Lower lobe of right lung (tissue), 2 donors: ENCODE measurements around the gene PHF12. TPM values are rescaled to one million over a fixed set of nuclear protein-coding genes. Genes with fewer than 3 reads are reported as not detected.

Source experiments
- ATAC-seq, 2 donors: fragments of 200-7000 bp; cut with Tn5 transposase; one replicate each; pipeline ENCODE4 v1.9.1; 2020 to 2022; ENCODE audit warnings: mild to moderate bottlenecking in 2 of 2, moderate library complexity in 2 of 2
- DNase-seq: peaks from one replicate; pipeline ENCODE4 v3.0.0-alpha.2; 2020
- H3K27ac ChIP-seq: fragments of 200-600 bp; one replicate; pipeline ENCODE4 v1.8.0; 2022
- H3K27me3 ChIP-seq: fragments of 200-600 bp; one replicate; pipeline ENCODE4 v1.8.0; 2022; ENCODE audit warnings: low read depth
- H3K36me3 ChIP-seq: fragments of 200-600 bp; one replicate; pipeline ENCODE4 v1.8.0; 2022; ENCODE audit warnings: mild to moderate bottlenecking
- H3K4me1 ChIP-seq: fragments of 200-600 bp; one replicate; pipeline ENCODE4 v1.8.0; 2022
- H3K4me3 ChIP-seq: fragments of 200-600 bp; one replicate; pipeline ENCODE4 v1.8.0; 2022; ENCODE audit warnings: mild to moderate bottlenecking
- H3K9me3 ChIP-seq: fragments of 200-600 bp; one replicate; pipeline ENCODE4 v1.8.0; 2022
- CTCF ChIP-seq: fragments of 200-600 bp; IDR thresholded peaks from one replicate; pipeline ENCODE4 v1.8.0; 2022; ENCODE audit warnings: antibody characterized with exemption, mild to moderate bottlenecking
- intact Hi-C: fragments of 100-400 bp; cut with DNase I; formaldehyde crosslinking; loops from one replicate; pipeline ENCODE4 v1.11.0; 2022
- total RNA-seq: library from RNA; stranded (reverse); fragmentation: NEBNext Ultra II Directional; extraction: Animal tissue kit (Norgen Biotek cat#: 25700); gene quantifications from one replicate; pipeline ENCODE4 v1.2.1, GENCODE V29; 2021
- donor health status: DM: no; HTN: yes; CAD: no; lungs with severe emphysema.

Gene PHF12
- total RNA-seq, 1 donor from 2014 or later = 36.2 TPM

DNA sequence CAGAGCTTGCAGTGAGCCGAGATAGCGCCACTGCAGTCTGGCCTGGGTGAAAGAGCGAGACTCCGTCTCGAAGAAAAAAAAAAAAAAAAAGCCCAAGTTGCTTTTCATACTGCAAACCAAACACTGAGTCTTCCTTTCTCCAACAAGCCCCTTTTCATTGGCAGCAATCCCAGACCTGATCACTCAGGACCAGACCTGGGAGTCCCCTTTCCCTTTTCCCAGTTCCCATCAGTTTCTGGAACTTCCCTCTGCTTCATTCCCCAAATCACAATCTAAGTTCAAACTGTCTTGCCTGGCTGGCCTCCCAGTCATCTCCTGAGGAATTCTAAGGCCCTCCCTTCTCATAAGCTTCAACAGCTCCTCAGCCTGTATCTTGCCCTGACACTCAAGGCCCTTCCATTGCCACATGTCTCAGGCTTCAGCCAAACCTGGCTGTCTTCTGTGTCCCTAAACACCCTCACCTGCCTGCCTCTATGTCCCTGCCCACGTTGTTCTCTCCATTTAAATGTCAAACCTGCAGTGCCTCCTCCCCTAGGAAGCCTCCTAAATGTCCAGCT, 11.8 kb upstream of the PHF12 start:
- H3K4me3 ChIP-seq = no peak overlapping the region
- ATAC-seq (no peak), DNase-seq (no peak)
- no peaks in the 10 kb centered on the region for H3K36me3 ChIP-seq
- no peaks in the 10 kb centered on the region for H3K9me3 ChIP-seq
- intact Hi-C loops = no loop called here
- no peaks in the 10 kb centered on the region for H3K4me1 ChIP-seq
- H3K27me3 ChIP-seq = no peaks in the 10 kb centered on the region
- no peak overlapping the region for H3K27ac ChIP-seq
- TF ChIP-seq CTCF = no peak

- no peak for ATAC-seq
- Histone ChIP-seq H3K27ac (no peak overlapping the region), H3K4me3 (no peak overlapping the region), H3K9me3 (no peaks in the 10 kb centered on the region), H3K4me1 (no peaks in the 10 kb centered on the region), H3K36me3 (no peaks in the 10 kb centered on the region), H3K27me3 (no peaks in the 10 kb centered on the region)
- no peak for DNase-seq
- intact Hi-C loops = no loop called here
- TF ChIP-seq CTCF = no peak
These were observed 10.1 kb upstream of the PHF12 start for GRCh38 chr17:28961391-28961790.

DNA sequence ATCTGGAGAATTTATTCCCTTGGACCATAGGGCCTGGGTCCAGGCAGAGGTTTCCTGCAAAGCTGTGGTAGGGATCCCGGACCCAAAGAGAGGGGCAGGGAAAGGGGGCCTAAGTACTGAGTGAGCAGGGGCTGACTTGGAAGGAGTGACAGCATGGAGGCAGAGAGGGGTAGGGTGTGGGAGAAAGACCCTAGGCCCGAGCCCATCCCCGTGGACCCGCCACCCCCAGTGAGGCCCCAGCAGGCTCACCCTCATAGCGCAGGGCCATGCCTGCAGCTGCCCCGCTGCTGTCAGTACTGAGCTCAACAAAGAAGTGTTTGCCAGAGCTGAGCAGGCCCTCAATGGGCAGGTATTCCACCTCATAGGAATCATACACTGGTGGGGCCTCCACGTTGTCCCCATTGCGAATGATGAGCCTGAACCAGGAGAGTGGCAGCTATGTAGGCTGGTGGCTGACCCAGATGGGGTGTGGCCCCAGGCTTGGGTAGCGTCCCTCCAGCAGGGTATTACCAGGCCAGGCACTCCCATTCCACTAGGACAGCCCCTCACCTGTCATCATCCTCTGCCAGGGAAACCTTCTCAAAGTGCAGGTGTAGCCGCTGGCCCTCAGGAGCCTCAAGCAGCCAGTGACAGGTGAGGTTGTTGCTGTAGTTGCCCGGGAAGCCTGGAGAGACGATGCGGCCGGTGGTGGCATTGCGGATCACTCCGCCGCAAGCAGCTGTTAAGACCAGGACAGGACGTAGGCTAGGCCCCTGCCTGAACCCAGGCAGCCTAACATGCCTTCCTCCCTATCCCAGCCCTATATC, 9.1 kb upstream of the PHF12 start:
- no peaks in the 10 kb centered on the region for H3K27me3 ChIP-seq
- no peaks in the 10 kb centered on the region for H3K36me3 ChIP-seq
- DNase-seq = no peak
- H3K4me3 ChIP-seq = no peak overlapping the region
- ATAC-seq = no peak
- H3K27ac ChIP-seq = no peak overlapping the region
- no peak for TF ChIP-seq CTCF
- no peaks in the 10 kb centered on the region for H3K9me3 ChIP-seq
- H3K4me1 ChIP-seq = no peaks in the 10 kb centered on the region
- intact Hi-C loops = no loop called here

DNA sequence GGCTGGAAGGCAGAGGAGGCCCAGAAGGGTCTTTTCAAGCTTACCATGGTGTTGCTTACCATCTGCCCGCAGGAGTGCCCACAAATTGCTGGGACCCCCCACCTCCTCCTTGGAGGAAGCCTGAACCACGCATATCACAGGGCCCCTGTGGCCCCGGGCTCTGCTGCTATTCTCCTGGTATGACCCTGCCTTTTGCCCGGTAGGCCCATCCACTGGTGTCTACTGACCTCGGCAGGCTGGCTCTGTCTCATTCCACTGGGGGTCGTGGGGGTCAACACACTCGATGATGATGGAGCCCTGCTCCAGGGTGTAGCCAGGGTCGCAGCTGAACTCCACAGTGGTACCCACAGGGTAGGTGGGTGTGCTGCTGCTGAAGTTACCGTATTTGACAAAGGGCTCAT, 8.2 kb upstream of the PHF12 start:
- intact Hi-C loops = no loop called here
- ATAC-seq = no peak

DNA sequence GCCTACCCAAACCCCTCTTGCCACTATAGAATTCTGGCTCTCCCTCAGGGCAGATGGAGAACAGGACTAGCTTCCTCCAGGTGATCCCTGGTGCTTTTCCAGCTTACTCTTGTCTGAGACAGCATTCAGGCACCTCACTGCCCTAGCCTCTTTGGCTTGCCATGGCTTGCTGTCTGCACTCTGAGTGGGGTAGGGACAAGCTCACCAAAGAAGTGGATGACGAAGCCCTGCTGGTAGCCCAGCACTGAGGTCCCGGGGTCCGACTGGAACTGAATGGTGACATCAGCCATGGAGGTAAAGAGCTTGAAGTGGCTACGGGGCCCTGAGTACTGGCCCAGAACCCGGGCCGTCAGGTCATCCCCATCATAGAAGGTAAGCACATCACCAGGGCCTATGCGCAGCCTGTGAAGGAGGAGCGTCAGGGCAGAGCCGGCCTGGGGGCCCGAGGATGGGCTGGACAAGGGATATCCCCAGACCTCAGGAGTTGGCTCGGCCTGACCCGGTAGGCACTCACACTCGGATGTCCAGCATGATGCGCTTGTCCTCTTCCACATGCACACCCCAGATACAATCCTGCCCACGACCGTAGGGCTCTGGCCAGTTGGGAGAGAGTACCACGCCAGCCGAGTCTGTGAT, 7.6 kb upstream of the PHF12 start:
- TF ChIP-seq CTCF = no peak
- intact Hi-C loops = no loop called here
- DNase-seq (no peak), ATAC-seq (peak; percentile 3 to 9)
- Histone ChIP-seq H3K9me3 (no peaks in the 10 kb centered on the region), H3K36me3 (no peaks in the 10 kb centered on the region), H3K27ac (no peak overlapping the region), H3K4me1 (no peaks in the 10 kb centered on the region), H3K4me3 (no peak overlapping the region), H3K27me3 (no peaks in the 10 kb centered on the region)

More for the DNA sequence above, 8.2 kb upstream of the PHF12 start:
- Histone ChIP-seq H3K27ac (no peak overlapping the region), H3K9me3 (no peaks in the 10 kb centered on the region), H3K4me3 (no peak overlapping the region), H3K4me1 (no peaks in the 10 kb centered on the region), H3K36me3 (no peaks in the 10 kb centered on the region), H3K27me3 (no peaks in the 10 kb centered on the region)
- no peak for TF ChIP-seq CTCF
- no peak for DNase-seq
